ENCODE measurements around the gene MBD4. TPM values are rescaled to one million over a fixed set of nuclear protein-coding genes. Genes with fewer than 3 reads are reported as not detected.

The MBD4 gene
- total RNA-seq, 1 experiment from 2014 or later = 11.4 TPM

- Histone ChIP-seq H3K36me3 (ENCODE audit: low read depth, low read length) (peaks cover 33% of the 10 kb centered on the region; the same call in 1 of the 2 replicates), H3K9ac (ENCODE audit: low read length) (no peak overlapping the region), H3K27ac (ENCODE audit: low read length) (no peak overlapping the region), H3F3A (ENCODE audit: low read length, unreplicated experiment) (no peaks in the 10 kb centered on the region), H3K4me1 (ENCODE audit: insufficient read depth, low read length) (0 out of 2 replicates have a peak, but pooled peaks cover 7% of the 10 kb centered on the region), H3K79me2 (ENCODE audit: low read length) (peaks cover 7% of the 10 kb centered on the region), H3K27me3 (ENCODE audit: low read length) (no peaks in the 10 kb centered on the region), H3K4me3 (ENCODE audit: low read length) (no peak overlapping the region), H4K20me1 (ENCODE audit: low read length) (no peaks in the 10 kb centered on the region), H3K9me3 (ENCODE audit: low read length) (no peaks in the 10 kb centered on the region), H2AFZ (ENCODE audit: low read length) (no peak overlapping the region), H3K9me2 (replicated peaks; ENCODE audit: low read length) (no peaks in the 10 kb centered on the region), H3K4me2 (ENCODE audit: low read length) (no peak overlapping the region)
- intact Hi-C loops (cut with micrococcal nuclease) = no loop called here
- POLR2A ChIA-PET (ENCODE audit: unreplicated experiment) = no interaction called here
- DNase-seq (no peak), ATAC-seq (no peak)
- TF ChIP-seq EZH2 (IDR thresholded peaks at IDR 0.05; ENCODE audit: low read length, unreplicated experiment) (no peak), CTCF (conservative IDR thresholded peaks at IDR 0.05; ENCODE audit: low read depth, low read length) (no peak), EZH2phosphoT487 (IDR thresholded peaks at IDR 0.05; ENCODE audit: borderline replicate concordance, low read length) (no peak)
- CTCF ChIA-PET = no interaction called here
- BruUV-seq (replicated peaks) = no TSS peak
Measured at GRCh38 chr3:129432671-129433070, 7.1 kb downstream of the MBD4 start.

GRCh38 chr3:129432036-129432435 is 7.7 kb downstream of the MBD4 start:
- H3K27me3 ChIP-seq (ENCODE audit: low read length) = no peaks in the 10 kb centered on the region
- TF ChIP-seq CTCF (conservative IDR thresholded peaks at IDR 0.05; ENCODE audit: low read depth, low read length) (no peak), EZH2phosphoT487 (IDR thresholded peaks at IDR 0.05; ENCODE audit: borderline replicate concordance, low read length) (no peak), EZH2 (IDR thresholded peaks at IDR 0.05; ENCODE audit: low read length, unreplicated experiment) (no peak)
- intact Hi-C loops (cut with micrococcal nuclease) = no loop called here
- no peaks in the 10 kb centered on the region for H3F3A ChIP-seq (ENCODE audit: low read length, unreplicated experiment)
- H4K20me1 ChIP-seq (ENCODE audit: low read length) = no peaks in the 10 kb centered on the region
- peaks cover 33% of the 10 kb centered on the region; the same call in 1 of the 2 replicates for H3K36me3 ChIP-seq (ENCODE audit: low read depth, low read length)
- ChIA-PET CTCF (no interaction called here), POLR2A (ENCODE audit: unreplicated experiment) (no interaction called here)
- no peak for DNase-seq
- H2AFZ ChIP-seq (ENCODE audit: low read length) = no peak overlapping the region
- H3K9me2 ChIP-seq (replicated peaks; ENCODE audit: low read length) = no peaks in the 10 kb centered on the region
- no TSS peak for BruUV-seq (replicated peaks)
- no peak for ATAC-seq
- no peak overlapping the region for H3K4me2 ChIP-seq (ENCODE audit: low read length)
- no peak overlapping the region for H3K9ac ChIP-seq (ENCODE audit: low read length)
- no peak overlapping the region for H3K4me3 ChIP-seq (ENCODE audit: low read length)
- no peak overlapping the region for H3K27ac ChIP-seq (ENCODE audit: low read length)
- no peaks in the 10 kb centered on the region for H3K9me3 ChIP-seq (ENCODE audit: low read length)
- 0 out of 2 replicates have a peak, but pooled peaks cover 7% of the 10 kb centered on the region for H3K4me1 ChIP-seq (ENCODE audit: insufficient read depth, low read length)
- H3K79me2 ChIP-seq (ENCODE audit: low read length) = 0 out of 2 replicates have a peak, but pooled peaks cover 3% of the 10 kb centered on the region

- Histone ChIP-seq H2AFZ (ENCODE audit: low read length) (no peak overlapping the region), H3K27me3 (ENCODE audit: low read length) (no peaks in the 10 kb centered on the region), H3K36me3 (ENCODE audit: low read depth, low read length) (peaks cover 30% of the 10 kb centered on the region; the same call in 1 of the 2 replicates), H3K79me2 (ENCODE audit: low read length) (no peaks in the 10 kb centered on the region), H3K27ac (ENCODE audit: low read length) (no peak overlapping the region), H3K4me2 (ENCODE audit: low read length) (no peak overlapping the region), H3K9ac (ENCODE audit: low read length) (no peak overlapping the region), H3F3A (ENCODE audit: low read length, unreplicated experiment) (no peaks in the 10 kb centered on the region), H4K20me1 (ENCODE audit: low read length) (no peaks in the 10 kb centered on the region), H3K4me3 (ENCODE audit: low read length) (no peak overlapping the region), H3K9me3 (ENCODE audit: low read length) (no peaks in the 10 kb centered on the region), H3K4me1 (ENCODE audit: insufficient read depth, low read length) (peaks cover 8% of the 10 kb centered on the region; the same call in 1 of the 2 replicates), H3K9me2 (replicated peaks; ENCODE audit: low read length) (no peaks in the 10 kb centered on the region)
- intact Hi-C loops (cut with micrococcal nuclease) = no loop called here
- POLR2A ChIA-PET (ENCODE audit: unreplicated experiment) = no interaction called here
- BruUV-seq (replicated peaks) = no TSS peak
- CTCF ChIA-PET = no interaction called here
- no peak for ATAC-seq
- TF ChIP-seq EZH2 (IDR thresholded peaks at IDR 0.05; ENCODE audit: low read length, unreplicated experiment) = no peak
- no peak for TF ChIP-seq CTCF (conservative IDR thresholded peaks at IDR 0.05; ENCODE audit: low read depth, low read length)
- no peak for TF ChIP-seq EZH2phosphoT487 (IDR thresholded peaks at IDR 0.05; ENCODE audit: borderline replicate concordance, low read length)
- no peak for DNase-seq
Measured at GRCh38 chr3:129429602-129430001, 10.1 kb downstream of the MBD4 start.
